DMS79 (cell line): ENCODE data around the gene ENG.
A peak's percentile ranks its signal among the peaks of the same experiment; 100 is the strongest.

Experiments
- DNase-seq: peaks from one replicate; lab custom pipeline; 2025; lab: John Stamatoyannopoulos, UW

The ENG gene

GRCh38 chr9:127814619-127815511, 39.6 kb downstream of the ENG start:
- no peak for DNase-seq

GRCh38 chr9:127813686-127814226, 40.7 kb downstream of the ENG start:
- DNase-seq: no peak

DNA sequence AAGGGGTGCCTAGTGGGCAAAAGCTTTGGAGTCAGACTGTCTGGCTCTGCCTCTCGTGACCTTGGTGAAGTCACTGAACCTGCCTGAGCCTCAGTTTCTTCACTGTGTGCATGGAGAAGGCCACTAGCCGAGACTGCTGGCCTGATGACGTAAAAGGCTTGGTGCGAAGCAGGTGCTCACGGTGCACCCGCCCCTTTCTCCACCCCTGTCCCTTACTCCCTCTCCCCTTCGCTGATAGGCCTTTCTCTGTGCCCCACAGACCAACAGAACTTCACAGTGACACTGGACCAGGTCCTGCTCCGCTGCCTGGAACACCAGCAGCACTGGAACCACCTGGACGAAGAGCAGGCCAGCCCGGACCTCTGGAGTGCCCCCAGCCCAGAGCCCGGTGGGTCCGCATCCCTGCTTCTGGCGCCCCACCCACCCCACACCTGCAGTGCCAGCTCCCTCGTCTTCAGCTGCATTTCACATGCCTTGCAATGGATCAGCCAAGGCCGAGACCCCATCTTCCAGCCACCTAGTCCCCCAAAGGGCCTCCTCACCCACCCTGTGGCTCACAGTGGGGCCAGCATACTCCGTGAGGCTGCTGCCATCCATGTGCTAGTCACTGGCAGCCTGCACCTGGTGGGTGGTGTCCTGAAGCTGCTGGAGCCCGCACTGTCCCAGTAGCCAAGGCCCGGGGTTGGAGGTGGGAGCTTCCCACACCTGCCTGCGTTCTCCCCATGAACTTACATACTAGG, 41.4 kb downstream of the ENG start:
- DNase-seq: no peak

GRCh38 chr9:127812011-127812410, 42.4 kb downstream of the ENG start:
- no peak for DNase-seq

GRCh38 chr9:127810378-127811187, 43.9 kb downstream of the ENG start:
- no peak for DNase-seq

DNA sequence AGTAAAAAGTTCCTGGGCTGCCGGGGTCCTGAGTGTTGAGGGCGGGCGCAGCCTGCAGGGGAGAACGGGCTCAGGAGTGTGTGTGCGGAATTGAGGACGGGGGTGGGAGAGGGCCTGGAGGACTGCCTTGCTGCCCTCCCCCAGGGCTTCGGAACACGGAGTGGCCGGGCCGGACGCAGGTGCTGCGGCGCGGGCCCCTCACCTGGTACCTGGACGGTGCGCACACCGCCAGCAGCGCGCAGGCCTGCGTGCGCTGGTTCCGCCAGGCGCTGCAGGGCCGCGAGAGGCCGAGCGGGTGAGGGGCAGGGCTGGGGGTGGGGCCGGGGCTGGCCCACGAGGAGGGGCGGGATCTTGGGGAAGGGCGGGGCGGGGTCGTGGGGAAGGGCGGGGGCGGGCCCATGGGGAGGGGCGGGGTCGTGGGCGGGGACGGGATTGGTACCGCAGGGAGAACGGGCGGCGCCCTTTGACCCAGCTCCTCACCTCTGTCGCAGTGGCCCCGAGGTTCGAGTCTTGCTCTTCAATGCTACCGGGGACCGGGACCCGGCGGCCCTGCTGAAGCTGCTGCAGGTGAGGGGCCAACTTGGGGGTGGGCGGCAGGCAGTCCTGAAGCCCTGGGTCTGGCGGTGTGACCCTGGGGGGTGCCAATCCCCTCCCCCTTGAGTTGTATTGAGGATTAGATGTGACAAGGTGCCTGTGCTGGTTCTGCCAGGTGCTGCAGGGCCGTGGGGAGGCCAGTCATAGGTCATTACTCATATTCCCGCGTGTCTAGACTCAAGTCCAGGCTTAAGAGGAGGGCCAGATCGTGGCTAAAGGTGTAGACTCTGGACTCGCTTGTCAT, 44.7 kb downstream of the ENG start:
- no peak for DNase-seq

GRCh38 chr9:127809002-127809539, 45.4 kb downstream of the ENG start:
- no peak for DNase-seq

DNA sequence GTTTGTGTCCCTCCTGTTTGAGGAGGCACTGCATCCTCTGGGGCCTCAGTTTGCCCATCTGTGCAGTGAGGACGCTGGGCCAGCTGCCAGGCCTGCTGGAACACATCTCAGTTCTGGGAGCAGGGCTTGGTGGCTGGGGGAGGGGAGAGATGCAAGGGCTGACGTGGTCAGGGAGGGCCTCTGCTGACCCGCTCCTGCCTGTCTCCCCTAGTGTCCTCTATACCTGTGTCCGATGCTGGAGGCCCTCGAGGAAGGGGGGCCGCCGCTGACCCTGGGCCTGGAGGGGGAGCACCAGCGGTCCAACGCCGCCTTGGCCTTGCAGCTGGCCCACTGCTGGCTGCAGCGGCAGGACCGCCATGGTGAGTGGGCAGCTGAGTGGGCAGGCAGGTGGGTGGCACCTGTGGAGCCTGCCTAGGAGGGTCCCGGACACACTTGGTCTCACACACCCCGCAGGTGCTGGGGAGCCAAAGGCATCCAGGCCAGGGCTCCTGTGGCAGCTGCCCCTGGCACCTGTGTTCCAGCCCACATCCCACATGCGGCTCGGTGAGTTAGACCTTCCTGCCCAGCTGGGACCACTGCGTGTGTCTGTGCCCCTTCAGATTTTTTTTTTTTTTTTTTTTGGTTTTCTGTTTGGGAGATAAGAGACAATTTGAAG, 46.0 kb downstream of the ENG start:
- DNase-seq: no peak

DNA sequence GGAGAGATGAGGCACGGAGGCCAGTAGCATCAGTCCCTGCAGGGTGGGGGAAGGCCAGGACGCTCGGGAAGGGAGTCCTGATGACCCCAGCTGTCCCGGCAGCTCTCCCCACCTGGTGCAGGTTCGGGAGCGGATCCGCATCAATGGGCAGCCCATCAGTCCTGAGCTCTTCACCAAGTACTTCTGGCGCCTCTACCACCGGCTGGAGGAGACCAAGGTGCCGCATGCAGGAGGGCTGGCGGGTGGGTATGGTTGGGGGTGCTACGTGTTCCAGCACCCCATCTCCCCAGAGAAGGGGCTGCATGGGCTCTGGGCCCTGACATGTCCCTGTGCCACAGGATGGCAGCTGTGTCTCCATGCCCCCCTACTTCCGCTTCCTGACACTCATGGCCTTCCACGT, 47.6 kb downstream of the ENG start:
- DNase-seq: no peak

- no peak for DNase-seq
Measured at GRCh38 chr9:127805620-127806019, 48.8 kb downstream of the ENG start.

GRCh38 chr9:127803507-127804352, 50.7 kb downstream of the ENG start:
- peak; percentile 51 for DNase-seq

- peak; percentile 80 for DNase-seq
Measured at GRCh38 chr9:127802576-127803443, 51.6 kb downstream of the ENG start, which contains the start of gene FPGS. Gene FPGS, plus strand, starts transcription at chr9:127802882. Its CDS starts 43 bp downstream, at chr9:127802925.

GRCh38 chr9:127801955-127802575, 52.4 kb downstream of the ENG start:
- no peak for DNase-seq

DNA sequence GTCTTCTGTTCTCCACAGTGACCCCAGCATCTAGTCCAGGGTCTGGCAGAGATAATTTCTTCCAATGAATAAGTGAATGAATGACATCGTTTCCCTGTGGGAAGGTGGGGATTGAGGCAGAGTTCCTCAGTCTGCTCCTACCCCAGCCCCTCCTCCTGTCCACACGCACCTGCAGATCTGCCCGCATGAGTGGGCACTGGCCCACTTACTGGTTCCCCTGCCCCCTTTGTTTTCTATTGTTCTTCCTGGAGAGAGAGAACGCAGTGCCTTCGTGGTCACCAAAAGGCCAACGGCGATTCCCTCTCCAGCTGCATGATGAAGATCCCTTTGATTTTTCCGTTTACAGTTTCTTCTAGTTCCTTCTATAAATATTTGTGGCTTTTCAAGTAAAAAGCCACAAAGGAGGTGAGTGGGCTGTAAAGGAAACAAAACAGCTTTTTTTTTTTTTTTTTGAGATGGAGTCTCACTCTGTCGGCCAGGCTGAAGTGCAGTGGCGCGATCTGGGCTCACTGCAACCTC, 57.5 kb downstream of the ENG start:
- peak; percentile 29 for DNase-seq

- DNase-seq: peak; percentile 41
Measured at GRCh38 chr9:127796225-127796813, 58.1 kb downstream of the ENG start.

DNA sequence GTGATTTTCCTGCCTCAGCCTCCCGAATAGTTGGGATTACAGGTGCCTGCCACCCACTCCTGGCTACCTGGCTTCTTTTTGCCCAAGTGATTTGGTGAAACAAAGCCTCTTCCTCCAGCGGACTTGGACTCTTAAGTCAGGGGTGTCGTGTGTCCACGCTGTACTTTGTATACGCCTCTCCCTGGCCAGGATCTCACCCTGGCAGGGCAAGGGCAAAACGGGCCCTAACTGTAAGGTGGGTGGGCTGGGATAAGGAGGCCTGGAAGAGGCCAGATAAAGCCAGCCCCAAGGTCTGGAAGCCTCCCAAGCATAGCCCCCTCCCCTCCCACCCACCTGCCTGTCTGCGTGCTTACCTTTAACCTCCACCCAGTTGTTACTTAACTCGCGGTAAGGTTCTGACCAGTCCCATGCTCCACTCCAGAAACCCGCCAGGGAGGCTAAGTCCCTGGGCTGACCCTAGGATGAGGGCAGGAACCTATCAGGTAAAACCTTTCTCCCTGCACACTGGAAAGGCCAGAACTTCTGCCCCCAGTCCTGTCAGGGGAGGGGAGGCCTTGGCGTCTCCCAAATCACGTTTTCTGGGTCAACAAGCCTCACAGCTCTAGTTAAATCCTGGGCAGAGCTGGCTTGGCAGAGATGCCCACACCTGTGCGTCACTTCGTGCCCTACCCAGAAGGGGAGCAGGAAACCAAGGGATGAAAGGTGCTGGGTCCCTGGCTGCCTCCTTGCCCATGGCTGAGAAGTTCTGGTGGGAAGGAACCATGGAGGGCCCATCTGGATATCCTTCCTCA, 60.3 kb downstream of the ENG start:
- no peak for DNase-seq
